SKM-1 (cell line): ENCODE measurements around the gene ASCC1.
"Not testable (repeated sequence)": the region's sequence is repeated elsewhere in the genome, so short reads cannot be mapped to it uniquely, and the experiment has no call there.

Experiments used
- DNase-seq: peaks from one replicate; lab custom pipeline; 2025; ENCODE audit not compliant: unreplicated experiment; lab: John Stamatoyannopoulos, UW

Gene ASCC1

GRCh38 chr10:72173619-72174296, 42.3 kb downstream of the ASCC1 start:
- DNase-seq, result no peak

- DNase-seq, result no peak
Measured at GRCh38 chr10:72173262-72173618, 42.8 kb downstream of the ASCC1 start.

GRCh38 chr10:72171175-72171630, 44.9 kb downstream of the ASCC1 start:
- no peak for DNase-seq

- no peak for DNase-seq
Measured at GRCh38 chr10:72170733-72171132, 45.3 kb downstream of the ASCC1 start.

GRCh38 chr10:72170263-72170662, 45.8 kb downstream of the ASCC1 start:
- no peak for DNase-seq

GRCh38 chr10:72167118-72167517, 49.0 kb downstream of the ASCC1 start:
- no peak for DNase-seq

GRCh38 chr10:72164617-72165016, 51.5 kb downstream of the ASCC1 start:
- DNase-seq, result peak; percentile 29

- peak; percentile 59 for DNase-seq
Measured at GRCh38 chr10:72162978-72163377, 53.1 kb downstream of the ASCC1 start.

GRCh38 chr10:72158176-72158575, 57.9 kb downstream of the ASCC1 start:
- no peak for DNase-seq

GRCh38 chr10:72156223-72156622, 59.9 kb downstream of the ASCC1 start:
- no peak for DNase-seq

- no peak for DNase-seq
Measured at GRCh38 chr10:72152286-72152685, 63.8 kb downstream of the ASCC1 start.

GRCh38 chr10:72150746-72151478, 65.2 kb downstream of the ASCC1 start:
- DNase-seq, result not testable (repeated sequence)

- not testable (repeated sequence) for DNase-seq
Measured at GRCh38 chr10:72147324-72147584, 68.8 kb downstream of the ASCC1 start.

GRCh38 chr10:72146559-72147323, 69.3 kb downstream of the ASCC1 start:
- no peak for DNase-seq

GRCh38 chr10:72146071-72146470, 70.0 kb downstream of the ASCC1 start:
- no peak for DNase-seq

- no peak for DNase-seq
Measured at GRCh38 chr10:72145657-72146056, 70.4 kb downstream of the ASCC1 start.

GRCh38 chr10:72140850-72141249, 75.2 kb downstream of the ASCC1 start:
- DNase-seq, result no peak

- no peak for DNase-seq
Measured at GRCh38 chr10:72140174-72140573, 75.9 kb downstream of the ASCC1 start.

GRCh38 chr10:72137583-72137982, 78.5 kb downstream of the ASCC1 start:
- no peak for DNase-seq

- not testable (repeated sequence) for DNase-seq
Measured at GRCh38 chr10:72136225-72136624, 79.9 kb downstream of the ASCC1 start.

- no peak for DNase-seq
Measured at GRCh38 chr10:72134785-72135767, 81.0 kb downstream of the ASCC1 start.
